Renal pelvis (tissue), 4 donors: ENCODE data around the gene RNF6. TPM values are rescaled to one million over a fixed set of nuclear protein-coding genes. Genes with fewer than 3 reads are reported as not detected.

ENCODE experiments used
- DNase-seq: peaks from one replicate; pipeline ENCODE4 v3.0.0-alpha.2; 2013
- polyA plus RNA-seq, 3 donors: library from polyadenylated mRNA; unstranded; fragments of 120-200 nt; gene quantifications; one replicate each; pipeline ENCODE4 v1.2.1, GENCODE V29; 2013; ENCODE audit not compliant: insufficient read length in 3 of 3

RNF6 gene
- polyA plus RNA-seq, 3 donors = 30.4 to 37.1 (median 32.8) TPM

DNA sequence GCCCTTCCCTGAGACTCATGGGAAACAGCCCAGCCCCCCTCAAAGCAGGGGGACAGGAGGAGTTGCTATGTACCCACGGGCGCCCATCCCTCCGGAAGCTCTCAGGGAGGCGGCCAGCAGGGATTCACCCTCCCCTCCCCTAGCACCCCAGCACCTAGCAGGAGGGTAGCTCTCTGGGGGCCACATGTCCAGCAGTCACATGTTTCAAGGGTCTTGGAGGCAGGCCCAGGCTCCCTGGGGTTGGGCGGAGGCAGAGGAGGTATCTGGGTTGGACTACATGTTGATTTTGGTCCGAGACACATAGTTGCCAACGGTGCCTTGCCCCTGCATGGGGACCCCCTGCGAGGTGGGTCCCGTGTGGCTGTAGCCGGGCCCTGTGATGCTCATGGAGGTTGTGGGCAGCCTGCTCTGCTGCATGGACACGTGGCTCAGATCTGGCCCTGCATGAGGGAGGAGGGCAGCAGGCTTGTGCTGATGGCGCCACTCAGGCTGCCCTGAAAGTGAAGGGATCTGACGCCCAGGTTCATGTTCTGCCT is 7.0 kb upstream of the RNF6 start:
- DNase-seq = no peak

DNA sequence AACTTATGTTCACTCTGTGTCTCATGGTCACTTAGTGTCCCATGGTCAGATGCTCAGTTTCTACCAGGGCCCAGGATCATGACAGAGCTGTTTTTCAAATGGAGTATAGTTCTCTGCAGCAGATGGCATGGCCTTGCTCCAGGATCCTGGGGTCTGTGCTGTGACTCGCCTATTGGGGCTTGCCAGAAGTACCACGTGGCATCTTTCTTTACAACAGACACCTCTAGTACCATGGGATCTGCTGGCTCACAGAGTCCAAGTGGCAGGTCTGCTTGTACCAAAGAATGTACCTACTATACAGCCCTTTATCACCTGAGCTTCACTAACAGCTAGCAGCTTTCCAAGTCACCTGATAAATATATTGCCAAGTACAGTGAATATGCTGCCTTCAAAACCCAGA is 6.0 kb upstream of the RNF6 start:
- no peak for DNase-seq

DNA sequence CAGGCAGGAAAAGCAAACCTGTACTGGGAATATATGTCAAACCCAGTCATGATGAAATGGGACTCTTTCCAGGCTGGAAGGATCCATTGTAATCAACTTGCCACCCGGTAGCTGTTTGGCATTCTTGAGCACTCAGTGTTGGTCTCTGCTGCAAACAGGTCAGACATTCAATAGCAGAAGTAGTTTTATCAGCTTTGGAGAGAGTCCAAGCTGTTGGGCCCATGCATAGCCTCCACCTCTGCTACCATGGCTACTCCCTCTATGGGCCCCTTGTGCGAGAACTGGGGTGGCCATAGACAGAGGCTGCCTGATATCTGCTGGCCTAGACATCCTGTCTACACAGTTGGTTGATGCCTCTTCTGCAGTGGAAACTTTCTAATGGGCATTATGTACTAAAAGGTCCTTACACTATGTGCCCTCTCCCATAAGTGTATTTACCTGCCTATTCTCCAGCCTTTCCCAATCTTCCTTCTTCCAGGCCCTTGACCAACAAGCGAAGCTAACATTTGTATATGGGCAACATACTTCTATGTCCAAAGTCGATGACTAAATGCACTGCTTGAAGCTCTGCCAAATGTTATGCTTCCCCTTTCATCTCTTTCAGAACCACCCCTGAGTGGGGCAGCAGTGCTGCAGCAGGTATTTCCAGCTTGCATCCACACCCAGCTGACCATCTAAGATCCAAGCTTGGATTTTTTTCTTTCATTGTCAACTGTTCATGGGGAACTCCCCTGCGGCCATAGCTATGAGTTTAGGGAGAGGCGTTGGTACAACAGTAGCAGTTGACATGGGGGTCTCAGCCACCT is 5.3 kb upstream of the RNF6 start:
- no peak for DNase-seq

DNA sequence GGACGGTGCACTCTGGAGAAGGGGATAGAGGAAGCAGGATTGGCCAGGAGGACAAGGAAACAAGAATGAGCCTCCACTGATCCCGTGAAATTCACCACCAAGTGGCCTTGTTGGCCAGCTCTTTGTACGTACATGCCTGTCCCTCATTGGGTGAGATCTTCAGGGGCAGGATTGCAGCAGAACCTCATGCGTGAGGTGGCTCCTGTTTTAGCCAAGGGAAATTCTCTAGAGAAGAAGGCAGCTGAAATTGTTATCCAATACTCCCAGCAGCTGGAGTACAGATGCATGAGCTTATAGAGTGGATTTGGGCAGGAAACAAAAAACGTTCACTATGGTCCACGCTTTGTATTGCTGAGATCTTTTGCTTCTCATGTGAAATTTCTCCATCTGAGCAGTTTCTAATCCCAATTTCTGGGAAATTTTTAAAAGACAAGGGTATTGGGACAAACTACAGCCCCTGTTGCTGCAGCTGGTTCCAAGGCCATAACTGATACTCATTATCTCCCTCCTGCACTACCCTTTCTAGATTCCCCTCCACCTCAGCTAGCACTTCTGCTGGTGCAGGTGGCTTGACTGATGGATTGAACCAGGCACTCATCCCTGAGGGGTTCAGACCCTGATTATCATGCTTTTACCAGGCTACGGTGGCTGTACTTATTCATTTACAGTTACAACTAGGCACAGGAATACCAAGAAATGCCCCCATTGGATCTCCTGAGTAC is 3.9 kb upstream of the RNF6 start:
- DNase-seq = no peak

DNA sequence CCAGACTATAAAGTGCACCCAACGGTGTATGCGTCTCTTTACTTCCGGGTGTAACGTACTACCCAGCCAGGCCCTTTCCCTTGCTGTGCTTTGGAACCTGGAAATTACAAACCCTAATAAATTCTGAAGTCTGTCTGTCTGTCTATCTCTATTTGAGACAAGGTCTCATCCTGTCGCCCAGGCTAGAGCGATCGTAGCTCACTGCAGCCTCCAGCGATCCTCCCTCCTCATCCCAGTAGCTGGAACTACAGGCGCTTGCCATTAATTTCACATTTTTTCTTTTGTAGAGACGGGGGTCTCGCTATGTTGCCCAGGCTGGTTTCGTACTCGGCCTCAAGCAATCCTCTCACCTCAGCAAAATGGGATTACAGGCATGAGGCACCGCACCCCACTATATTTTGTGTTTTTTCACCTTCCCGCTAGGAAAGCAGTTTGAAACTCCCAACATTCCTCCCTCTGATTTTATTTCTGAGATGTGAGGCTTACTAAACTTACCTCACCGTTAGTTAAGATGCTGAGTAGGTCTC is 469 bp upstream of the RNF6 start:
- DNase-seq = no peak

DNA sequence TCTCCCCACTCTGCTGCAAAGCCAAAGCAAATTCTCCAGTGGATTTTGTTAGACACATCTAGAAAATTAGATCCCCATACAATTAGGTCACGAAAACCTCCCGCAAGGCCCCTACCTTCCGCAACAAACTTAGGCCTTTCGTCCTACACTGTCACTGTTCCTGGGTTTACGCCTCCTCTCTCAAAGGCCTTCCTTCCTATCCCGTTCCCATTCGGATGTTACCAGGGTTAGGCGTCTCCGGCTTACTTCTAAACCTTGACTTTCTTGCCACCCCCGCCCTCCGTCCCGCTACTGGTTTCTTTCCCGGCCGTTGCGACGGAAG is 754 bp downstream of the RNF6 start:
- DNase-seq = no peak

DNA sequence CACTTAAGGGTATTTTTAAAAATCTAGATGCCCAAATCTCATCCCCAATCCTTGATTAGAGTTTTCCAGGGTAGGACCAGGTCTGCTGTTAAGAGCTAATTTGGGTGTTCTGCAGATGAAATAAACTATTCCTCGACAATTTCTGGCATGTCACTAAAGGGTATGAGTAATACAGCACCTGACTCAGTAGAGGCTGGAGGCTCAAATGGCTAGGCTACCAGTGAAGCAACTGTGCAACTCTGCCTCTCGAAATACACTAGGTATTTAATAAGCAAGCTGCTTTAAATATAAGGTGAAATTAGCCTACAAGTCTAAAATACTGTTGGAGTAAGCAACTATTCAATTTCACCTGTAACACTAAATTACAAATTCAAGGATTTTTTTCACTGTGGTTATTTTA is 1.5 kb downstream of the RNF6 start:
- DNase-seq = no peak

DNA sequence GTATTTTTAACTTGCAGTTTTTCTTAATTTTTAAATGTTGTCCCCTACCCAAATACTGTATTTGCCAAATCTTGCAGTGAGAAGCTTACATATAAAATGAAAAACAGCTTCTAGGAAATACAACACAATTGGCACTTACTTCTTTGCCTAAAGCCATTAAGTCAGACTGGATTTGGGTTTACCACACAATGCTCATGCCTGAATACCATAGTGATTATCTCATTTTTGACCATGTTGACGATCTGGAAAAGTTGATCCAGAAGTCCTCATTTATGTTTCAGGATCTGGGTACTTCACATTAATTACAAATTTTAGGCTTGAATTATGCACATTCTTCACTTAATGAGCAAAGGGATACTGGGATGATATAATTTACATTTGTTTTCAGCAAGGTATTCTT is 2.4 kb downstream of the RNF6 start:
- DNase-seq = no peak

DNA sequence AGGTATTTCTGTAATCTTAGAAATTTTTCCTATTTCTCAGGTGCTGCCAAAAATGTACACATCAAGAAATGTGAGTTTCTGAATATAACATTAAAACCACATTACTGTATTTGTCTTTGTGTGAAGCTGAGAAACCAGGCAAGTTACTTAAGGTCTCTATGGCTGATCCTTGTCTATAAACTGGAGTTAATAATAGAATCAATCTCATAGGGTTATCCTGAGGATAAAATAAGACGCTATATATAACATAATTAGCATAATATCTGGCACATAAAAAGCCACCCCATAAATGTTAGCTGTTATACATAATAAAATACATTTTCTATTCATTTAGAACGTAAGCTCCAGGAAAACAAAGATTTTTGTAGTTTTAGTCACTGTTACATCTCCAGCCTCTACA is 6.1 kb downstream of the RNF6 start:
- DNase-seq = no peak

DNA sequence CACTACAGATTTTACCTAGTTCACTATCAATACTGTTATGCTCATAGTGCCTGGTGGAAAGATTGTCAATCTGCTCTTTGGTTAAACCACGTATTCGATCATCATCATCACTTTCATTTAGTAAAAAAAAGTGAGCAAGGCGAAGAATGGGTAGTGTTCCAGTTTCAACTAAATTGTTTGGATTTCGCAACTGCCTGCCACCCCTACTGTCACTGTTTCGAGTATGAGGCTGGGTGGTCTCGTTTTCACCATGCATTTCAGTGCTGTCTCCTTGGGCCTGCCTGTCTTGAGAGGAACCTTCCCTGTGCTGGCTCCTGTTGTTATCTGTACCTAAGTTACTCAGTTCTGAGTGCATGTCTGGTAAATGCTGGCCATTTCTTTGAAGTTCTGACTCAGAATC is 8.1 kb downstream of the RNF6 start:
- no peak for DNase-seq

DNA sequence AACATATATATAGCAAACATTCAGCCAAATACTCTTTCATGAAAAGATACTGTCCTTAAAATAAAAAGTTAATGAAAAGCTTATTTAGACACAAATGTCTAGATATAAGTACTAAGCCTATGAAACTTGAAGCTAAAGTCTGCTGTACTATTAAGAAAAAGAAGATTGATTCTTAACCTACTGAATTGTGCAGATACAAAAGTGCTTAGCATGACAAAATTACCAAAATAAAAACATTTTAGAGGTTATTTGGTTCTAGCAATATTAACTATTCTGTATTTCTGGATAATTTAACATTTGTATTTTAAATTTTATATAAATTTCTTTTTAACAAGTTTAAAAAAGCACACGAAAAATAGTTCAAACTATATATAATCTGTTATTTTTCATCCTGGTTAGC is 8.8 kb downstream of the RNF6 start:
- DNase-seq = no peak

DNA sequence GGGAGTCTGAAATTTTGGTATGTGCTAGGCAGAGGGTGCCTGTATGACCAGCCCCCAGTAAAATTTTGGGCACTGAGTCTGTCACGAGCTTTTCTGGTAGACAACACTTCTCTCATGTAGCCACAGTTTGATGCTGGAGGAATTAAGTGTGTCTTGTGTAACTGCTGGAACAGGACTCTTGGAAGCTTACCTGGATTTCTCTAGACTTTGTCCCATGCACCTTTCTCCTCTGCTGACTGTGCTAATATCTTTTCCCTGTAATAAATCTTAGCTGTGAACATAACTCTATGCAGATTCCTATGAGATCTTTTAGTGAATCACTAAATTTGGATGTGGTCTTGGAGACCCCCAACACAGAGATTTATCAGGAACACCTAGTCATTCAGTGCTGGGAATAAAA is 13.8 kb downstream of the RNF6 start:
- DNase-seq = no peak

DNA sequence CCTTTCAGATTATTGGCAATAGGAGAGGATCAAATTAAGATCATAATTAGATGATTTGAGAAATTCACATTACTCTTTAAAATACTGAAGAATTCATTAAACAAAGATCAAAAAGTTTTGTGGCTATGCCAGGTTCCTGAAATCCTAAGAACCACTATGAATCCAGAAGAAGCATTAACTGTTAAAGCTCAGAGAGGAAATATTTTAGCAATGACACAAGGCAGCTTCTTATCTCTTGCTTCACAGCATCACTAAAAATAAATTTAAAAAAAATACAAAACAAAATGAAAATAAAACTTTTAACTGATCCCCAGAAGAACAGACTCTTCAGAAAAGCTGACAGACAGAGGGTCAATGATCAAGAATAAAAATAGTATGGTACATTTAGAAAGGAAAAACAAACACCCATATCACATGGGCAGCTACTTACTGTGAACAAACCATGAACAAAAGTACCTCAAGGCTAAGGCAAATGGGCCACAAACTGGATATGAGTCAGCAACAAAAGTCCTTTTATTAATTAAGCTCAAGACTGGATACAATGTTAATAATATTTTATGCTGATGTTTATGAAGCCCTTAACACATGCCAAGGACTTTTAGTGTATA is 19.6 kb downstream of the RNF6 start:
- no peak for DNase-seq

DNA sequence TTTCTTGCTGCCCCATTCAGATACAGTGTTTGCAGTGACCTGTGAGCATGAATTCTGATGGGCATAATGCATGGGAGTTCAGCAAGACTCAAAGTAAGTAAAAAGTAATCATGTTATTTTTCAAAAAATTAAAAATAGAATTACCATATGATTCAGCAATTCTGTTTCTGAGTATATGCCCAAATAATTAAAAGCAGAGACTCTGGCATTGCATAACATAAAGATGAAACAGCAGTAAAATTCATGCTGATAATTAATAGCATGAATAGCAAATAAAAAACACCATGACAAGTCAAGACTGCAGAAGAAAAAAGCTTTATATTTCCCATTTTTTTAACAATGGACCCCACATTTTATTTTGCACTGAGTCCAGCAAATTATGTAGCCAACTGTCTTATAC is 21.3 kb downstream of the RNF6 start:
- no peak for DNase-seq

DNA sequence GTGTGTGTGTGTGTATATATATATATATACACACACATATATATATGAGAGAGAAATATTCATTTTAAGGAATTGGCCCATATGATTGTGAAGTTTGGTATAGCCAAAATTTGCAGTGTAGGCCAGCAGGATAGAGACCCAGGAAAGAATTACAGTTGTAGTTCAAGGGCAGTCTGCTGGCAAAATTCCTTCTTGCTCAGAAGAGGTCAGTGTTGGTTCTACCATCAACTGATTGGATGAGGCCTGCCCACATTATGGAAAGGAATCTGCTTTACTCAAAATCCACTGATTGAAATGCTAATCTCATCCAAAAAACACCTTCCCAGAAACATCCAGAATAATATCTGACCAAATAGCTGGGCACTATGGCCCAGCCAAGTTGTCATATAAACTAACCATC is 24.0 kb downstream of the RNF6 start:
- DNase-seq = no peak

DNA sequence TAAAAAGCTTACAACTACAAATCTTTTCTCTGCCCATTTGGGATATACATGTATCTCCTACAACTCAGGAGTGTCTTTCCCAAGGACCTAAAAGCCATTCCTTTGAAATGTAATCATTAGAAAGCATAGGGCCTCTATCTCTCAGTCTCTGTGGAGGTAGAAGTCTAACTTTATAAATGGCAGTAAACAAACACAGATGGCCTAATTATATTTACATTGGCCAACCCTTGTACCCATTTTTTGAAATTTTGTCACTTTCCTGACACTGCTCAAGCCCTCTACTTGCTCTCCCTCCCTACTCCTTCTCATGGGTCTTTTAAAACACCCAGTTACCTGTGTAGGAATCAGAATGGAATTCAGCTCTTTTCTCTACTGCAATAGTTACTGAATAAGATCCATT is 24.8 kb downstream of the RNF6 start:
- DNase-seq = no peak

DNA sequence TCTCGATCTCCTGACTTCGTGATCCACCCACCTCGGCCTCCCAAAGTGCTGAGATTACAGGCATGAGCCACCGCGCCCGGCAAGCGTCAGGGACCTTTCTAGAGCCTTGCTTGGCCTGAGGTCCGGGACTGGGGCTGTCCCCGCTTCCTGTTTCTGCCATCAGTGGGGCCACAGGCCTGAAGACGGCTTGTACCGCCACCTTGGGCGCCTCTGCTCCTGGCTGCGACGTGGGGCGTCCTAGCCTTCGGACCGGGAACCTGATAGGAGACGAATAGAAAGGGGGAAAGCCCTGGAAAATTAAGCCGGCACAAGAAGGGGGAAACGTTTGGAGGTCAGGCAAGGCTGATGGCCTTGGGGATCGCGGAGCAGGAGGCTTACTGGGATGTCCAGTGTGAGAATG is 35.1 kb downstream of the RNF6 start:
- no peak for DNase-seq

DNA sequence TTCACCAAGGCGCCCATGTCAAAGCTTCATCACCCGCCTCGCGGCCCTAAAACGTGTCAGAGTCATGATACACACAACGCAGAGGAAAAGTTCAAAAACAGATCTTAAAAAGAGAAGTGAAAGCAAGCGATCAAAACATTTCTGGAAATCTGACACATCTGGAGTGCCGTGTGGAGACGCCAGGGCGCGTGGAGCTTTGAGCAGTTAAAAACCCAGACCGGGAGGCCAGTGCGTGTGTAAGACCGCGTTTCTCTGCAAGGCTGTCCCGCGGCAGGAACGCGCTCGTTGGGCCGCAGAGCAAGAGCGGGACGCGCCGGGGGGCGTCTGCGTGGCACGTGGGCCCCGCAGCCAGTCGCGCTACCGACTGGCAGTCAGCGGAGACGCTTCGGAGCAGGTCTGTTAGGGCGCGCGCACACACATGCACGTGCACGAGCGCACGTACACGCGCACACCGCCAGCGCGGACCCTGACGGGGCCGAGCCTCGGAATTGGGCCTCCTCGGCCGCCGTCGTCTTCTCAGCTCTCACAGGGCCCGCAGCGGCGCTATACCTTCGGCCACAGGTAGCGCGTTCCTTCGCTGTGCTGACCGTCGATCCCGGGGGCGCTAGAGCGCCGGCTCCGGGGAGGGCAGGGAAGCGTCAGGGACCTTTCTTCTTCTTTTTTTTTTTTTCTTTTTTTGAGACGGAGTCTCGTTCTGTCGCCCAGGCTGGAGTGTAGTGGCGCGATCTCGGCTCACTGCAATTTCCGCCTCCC is 35.8 kb downstream of the RNF6 start:
- DNase-seq = peak; percentile 91

DNA sequence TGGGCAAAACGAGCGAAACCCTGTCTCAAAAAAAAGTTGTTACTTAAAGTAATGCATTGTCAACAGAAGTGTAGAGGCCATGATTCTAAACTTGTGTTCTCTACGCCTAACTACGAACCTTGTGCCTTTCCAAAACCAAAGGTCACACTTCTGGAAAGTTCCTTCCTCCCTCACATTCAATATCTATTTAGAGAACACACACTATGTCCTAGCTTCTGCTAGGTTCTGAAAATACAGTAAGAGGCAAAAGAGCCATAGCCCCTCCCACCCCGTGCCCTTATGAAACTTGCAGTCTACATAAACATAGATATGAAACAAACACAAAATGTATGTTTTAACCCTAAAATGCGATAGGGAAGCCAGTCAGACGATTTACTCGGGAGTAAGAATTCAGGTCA is 36.4 kb downstream of the RNF6 start:
- DNase-seq = no peak

DNA sequence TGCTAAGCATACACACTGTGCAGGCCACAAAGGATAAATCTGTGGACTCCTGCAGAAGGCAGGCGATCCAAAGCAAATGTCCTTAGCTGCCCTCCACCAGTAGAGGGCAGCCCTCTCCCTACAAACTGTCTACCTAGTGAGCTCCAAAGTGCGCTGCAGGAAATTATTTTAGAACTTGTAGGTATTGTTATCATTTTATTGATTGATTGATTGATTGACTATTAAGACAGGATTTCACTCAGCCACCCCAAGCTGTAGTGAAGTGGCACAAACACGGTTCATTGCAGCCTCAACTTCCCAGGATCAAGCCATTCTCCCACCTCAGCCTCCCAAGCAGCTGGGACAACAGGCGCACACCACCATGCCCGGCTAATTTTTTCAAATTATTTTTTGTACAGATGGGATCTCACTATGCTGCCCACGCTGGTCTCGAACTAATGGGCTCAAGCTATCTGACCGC is 37.3 kb downstream of the RNF6 start:
- DNase-seq = peak; percentile 61

DNA sequence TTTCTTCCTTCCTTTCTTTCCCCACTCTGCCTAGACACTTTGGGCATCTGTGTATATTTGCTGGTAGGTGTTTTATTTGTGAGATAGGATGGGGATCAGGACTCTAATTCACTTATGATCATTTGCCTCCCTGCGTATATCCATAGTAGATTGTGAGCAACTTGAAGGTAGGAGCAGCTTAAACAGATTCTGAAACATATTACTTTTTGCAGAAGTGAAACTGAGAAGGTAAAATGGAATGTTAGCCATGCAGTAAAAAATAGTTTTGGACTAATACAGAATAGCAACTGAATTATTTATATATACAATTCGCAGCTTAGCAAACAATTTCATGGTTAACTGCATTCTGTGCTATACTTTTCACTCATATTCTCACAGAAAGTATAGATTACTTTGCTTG is 38.7 kb downstream of the RNF6 start:
- DNase-seq = no peak

DNA sequence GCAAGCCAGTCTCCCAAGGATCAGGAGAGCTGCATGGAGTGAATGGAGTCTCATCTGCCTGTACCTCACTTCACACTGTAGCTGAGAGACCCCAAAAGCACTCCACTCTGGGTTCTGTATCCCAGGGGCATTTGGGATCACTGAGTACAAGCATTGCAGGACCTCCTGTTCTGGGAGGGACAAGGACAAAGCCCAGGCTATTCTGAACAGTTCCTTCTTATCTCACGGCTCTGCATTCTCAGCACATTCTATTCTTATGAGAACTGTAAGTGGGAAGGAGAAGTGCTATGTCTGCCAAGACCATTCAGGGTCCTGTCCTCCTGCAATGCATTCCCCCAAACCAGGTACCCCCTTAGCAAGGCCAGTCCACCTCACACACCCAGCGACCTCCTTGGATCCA is 42.8 kb downstream of the RNF6 start:
- no peak for DNase-seq
